ENCODE data around the gene APOB.

APOB gene

DNA sequence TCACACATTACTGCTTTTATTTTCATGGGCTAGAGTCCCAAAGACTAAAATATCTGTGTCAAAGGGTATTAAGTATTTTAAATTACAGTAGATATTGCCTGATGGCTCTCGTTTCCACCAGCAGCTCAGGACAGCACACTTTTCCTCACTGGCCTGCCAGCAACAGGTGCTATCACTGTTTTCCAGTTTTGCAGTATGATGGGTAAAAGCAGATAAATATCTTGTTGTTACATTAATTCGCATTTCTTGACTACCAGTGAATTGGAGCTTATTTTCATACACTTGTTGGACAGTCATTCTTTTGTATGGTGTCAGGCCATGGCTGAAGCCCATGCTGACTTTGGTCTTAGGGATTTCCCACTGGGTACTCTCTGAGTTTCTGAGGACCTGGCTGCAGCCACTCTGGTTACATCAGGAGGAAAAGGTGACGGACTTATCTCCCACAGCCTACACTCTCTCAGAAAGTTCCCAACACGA lies 4.8 kb downstream of the APOB start:
- no peak overlapping the region for H3K27ac ChIP-seq (ENCODE audit: insufficient read depth, low read length, poor library complexity, severe bottlenecking)
- no peaks in the 10 kb centered on the region for H3K9me3 ChIP-seq (ENCODE audit: control insufficient read depth, low read length)
- DNase-seq = no peak
- no peaks in the 10 kb centered on the region for H3K36me3 ChIP-seq (ENCODE audit: control insufficient read depth, insufficient read depth, low read length)
- H3K4me3 ChIP-seq (ENCODE audit: insufficient read depth, low read depth, low read length, poor library complexity, severe bottlenecking) = no peak overlapping the region
- H3K4me1 ChIP-seq (ENCODE audit: control insufficient read depth, insufficient read depth, low read length, poor library complexity, severe bottlenecking) = no peaks in the 10 kb centered on the region
- H3K27me3 ChIP-seq (replicated peaks; ENCODE audit: control insufficient read depth, insufficient read depth, low read length, poor library complexity, severe bottlenecking) = peaks cover 5% of the 10 kb centered on the region

DNA sequence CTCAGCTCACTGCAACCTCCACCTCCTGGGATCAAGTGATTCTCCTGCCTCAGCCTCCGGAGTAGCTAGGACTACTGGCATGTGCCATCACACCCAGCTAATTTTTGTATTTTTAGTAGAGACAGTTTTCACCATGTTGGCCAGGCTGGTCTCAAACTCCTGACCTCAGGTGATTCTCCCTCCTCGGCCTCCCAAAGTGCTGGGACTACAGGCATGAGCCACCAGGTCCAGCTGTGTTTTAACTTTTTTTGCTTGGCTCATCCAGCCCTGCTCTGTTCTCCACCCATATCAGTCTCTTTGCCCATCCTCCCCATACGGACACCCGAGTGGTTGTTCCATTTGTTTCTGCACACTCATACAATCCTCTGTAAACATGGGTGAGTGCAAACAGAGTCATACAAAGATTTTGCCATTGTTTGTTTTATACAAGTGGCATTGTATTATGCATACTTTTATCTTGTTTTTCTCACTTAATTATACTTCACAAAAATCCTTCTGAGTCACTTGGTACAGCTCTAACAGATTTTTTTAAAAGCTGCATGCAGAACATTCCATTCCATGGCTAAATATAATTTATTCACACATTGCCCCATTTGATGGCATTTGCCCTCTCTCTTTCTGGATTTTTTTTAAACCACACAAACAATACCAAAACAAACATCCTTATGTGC lies 5.3 kb downstream of the APOB start:
- no peak overlapping the region for H3K4me3 ChIP-seq (ENCODE audit: insufficient read depth, low read depth, low read length, poor library complexity, severe bottlenecking)
- H3K36me3 ChIP-seq (ENCODE audit: control insufficient read depth, insufficient read depth, low read length) = no peaks in the 10 kb centered on the region
- H3K27ac ChIP-seq (ENCODE audit: insufficient read depth, low read length, poor library complexity, severe bottlenecking) = no peak overlapping the region
- DNase-seq = no peak
- H3K4me1 ChIP-seq (ENCODE audit: control insufficient read depth, insufficient read depth, low read length, poor library complexity, severe bottlenecking) = no peaks in the 10 kb centered on the region
- peaks cover 5% of the 10 kb centered on the region for H3K27me3 ChIP-seq (replicated peaks; ENCODE audit: control insufficient read depth, insufficient read depth, low read length, poor library complexity, severe bottlenecking)
- H3K9me3 ChIP-seq (ENCODE audit: control insufficient read depth, low read length) = no peaks in the 10 kb centered on the region

DNA sequence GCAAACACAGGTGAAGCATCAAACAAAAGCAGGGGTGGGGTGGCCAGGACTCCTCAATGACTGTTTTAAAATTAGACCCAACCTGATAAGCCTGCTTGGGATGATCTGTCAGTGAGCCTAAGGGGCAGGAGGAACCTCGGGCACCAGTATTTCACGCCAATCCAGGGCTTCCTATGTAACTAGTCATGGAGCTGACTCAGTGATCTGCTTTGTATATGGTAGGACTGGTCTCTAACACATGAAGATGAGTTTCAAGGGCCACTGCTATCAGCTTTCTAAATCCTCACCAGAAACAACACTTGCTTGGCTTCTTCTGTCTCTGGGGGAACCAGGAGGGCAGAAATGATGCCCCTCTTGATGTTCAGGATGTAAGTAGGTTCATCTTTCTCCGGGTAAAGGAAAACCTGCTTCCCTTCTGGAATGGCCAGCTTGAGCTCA lies 6.2 kb downstream of the APOB start:
- no peak for DNase-seq
- Histone ChIP-seq H3K27ac (ENCODE audit: insufficient read depth, low read length, poor library complexity, severe bottlenecking) (no peak overlapping the region), H3K27me3 (replicated peaks; ENCODE audit: control insufficient read depth, insufficient read depth, low read length, poor library complexity, severe bottlenecking) (no peaks in the 10 kb centered on the region), H3K9me3 (ENCODE audit: control insufficient read depth, low read length) (no peaks in the 10 kb centered on the region), H3K4me3 (ENCODE audit: insufficient read depth, low read depth, low read length, poor library complexity, severe bottlenecking) (no peak overlapping the region), H3K4me1 (ENCODE audit: control insufficient read depth, insufficient read depth, low read length, poor library complexity, severe bottlenecking) (no peaks in the 10 kb centered on the region), H3K36me3 (ENCODE audit: control insufficient read depth, insufficient read depth, low read length) (no peaks in the 10 kb centered on the region)

DNA sequence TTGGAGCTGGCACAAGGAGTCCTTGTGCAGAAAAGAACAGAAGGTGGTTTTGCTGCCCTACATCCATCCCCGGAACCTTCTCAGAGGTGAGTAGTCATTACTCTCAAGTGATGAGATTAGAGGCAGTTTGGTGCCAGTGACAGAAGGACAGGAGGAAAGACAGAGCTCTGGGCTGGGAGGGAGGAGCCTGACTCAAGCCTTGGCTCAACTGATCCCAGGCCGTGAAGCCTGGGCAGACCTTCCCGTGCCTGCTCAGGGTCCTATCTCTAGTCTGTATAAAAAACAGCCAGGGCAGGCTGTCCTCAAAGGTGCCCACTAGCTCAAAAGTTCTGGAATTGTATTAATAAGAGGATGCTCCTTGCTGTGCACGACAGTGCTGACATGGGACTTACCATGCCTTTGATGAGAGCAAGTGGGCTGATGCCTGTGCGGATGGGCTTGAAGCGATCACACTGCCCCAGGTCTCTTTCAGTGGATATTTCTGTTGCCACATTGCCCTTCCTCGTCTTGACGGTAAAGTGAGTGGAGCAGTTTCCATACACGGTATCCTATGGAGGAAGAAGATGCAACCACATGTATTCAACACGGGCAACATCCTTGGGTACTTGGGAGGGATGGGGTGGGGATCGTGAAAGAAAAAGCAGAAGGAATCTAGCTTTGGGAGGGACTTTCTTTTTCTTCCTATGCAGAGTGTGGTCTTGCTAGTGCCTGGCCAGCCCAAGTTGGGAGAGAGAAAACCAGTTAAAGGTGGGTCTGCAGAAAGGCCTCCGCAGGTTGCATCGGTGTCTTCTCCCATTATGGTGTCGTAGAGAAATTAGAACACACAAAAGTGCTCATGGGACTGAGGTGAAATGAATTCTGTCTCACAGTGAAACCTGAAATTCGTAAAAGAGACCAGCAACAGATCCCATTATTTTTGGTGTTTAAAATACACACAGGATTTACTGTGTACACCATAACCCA lies 6.9 kb downstream of the APOB start:
- H3K9me3 ChIP-seq (ENCODE audit: control insufficient read depth, low read length) = no peaks in the 10 kb centered on the region
- no peaks in the 10 kb centered on the region for H3K4me1 ChIP-seq (ENCODE audit: control insufficient read depth, insufficient read depth, low read length, poor library complexity, severe bottlenecking)
- no peaks in the 10 kb centered on the region for H3K27me3 ChIP-seq (replicated peaks; ENCODE audit: control insufficient read depth, insufficient read depth, low read length, poor library complexity, severe bottlenecking)
- H3K27ac ChIP-seq (ENCODE audit: insufficient read depth, low read length, poor library complexity, severe bottlenecking) = no peak overlapping the region
- H3K36me3 ChIP-seq (ENCODE audit: control insufficient read depth, insufficient read depth, low read length) = no peaks in the 10 kb centered on the region
- H3K4me3 ChIP-seq (ENCODE audit: insufficient read depth, low read depth, low read length, poor library complexity, severe bottlenecking) = no peak overlapping the region
- no peak for DNase-seq

DNA sequence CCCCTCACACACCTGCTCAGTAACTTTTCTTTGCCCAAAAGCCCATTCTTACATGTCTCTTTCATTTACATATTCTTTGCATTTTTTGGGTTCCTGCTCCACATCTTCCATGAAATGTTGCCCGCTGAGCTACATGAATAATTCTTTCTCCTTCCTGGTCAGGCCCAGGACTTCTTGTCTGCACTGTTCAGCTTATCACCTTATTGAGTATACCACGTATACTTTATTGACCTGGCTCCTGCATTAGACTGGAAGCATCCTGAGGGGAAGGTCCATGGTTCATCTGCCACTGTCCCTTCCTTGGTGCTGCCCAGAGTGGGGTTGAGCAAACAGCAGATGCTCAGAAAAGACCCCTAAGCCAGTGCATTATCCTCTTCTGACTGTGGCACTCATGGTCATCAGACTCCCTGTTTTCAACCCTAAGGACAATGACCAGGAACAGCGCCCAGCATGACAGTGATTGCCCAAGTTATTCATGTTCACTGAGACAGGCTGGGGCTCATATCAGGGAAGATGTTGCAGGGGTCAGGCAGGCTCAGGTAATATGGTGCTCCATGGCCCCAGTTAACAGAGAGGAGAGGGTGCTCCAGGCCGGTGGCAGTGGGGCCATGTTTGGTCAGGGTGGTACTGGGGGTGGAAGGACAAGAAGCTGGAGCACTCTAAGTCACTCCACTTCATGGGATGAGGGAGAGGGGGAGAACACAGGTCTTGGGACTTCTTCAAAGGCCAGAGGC lies 7.7 kb downstream of the APOB start:
- H3K36me3 ChIP-seq (ENCODE audit: control insufficient read depth, insufficient read depth, low read length) = no peaks in the 10 kb centered on the region
- no peaks in the 10 kb centered on the region for H3K27me3 ChIP-seq (replicated peaks; ENCODE audit: control insufficient read depth, insufficient read depth, low read length, poor library complexity, severe bottlenecking)
- no peak for DNase-seq
- no peaks in the 10 kb centered on the region for H3K9me3 ChIP-seq (ENCODE audit: control insufficient read depth, low read length)
- H3K4me3 ChIP-seq (ENCODE audit: insufficient read depth, low read depth, low read length, poor library complexity, severe bottlenecking) = no peak overlapping the region
- no peaks in the 10 kb centered on the region for H3K4me1 ChIP-seq (ENCODE audit: control insufficient read depth, insufficient read depth, low read length, poor library complexity, severe bottlenecking)
- no peak overlapping the region for H3K27ac ChIP-seq (ENCODE audit: insufficient read depth, low read length, poor library complexity, severe bottlenecking)

DNA sequence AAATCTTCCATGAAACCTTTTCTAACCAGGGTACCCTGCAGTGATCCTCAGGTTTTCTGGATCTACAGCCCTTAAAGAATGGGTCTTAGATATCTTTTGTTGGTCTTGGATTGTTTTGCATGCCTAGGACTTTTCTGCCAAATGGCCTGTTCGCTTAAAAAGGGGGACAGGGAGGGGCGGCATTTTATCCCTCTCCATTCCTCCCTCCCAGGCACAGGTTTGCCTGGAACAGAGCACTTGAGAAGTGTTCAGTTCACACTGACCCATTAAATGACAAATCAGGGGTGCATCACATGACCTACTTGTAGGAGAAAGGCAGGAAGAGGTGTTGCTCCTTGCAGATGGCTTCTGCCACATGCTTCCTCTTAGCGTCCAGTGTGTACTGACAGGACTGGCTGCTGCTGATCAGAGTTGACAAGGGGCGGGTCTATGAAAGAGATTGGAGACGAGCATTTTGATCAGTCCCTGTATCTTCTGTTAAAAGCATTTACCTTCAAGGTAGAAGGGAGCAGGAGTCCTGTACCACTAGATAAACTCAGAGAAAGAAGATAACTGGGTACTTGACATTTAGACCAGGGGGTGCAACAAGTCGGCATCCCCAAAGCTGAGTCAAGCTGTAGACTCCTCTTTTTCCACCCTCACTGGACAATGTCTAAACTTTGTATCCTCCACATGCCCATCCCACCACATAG lies 8.4 kb downstream of the APOB start:
- H3K9me3 ChIP-seq (ENCODE audit: control insufficient read depth, low read length) = no peaks in the 10 kb centered on the region
- H3K36me3 ChIP-seq (ENCODE audit: control insufficient read depth, insufficient read depth, low read length) = no peaks in the 10 kb centered on the region
- H3K27ac ChIP-seq (ENCODE audit: insufficient read depth, low read length, poor library complexity, severe bottlenecking) = no peak overlapping the region
- H3K4me3 ChIP-seq (ENCODE audit: insufficient read depth, low read depth, low read length, poor library complexity, severe bottlenecking) = no peak overlapping the region
- no peak for DNase-seq
- H3K27me3 ChIP-seq (replicated peaks; ENCODE audit: control insufficient read depth, insufficient read depth, low read length, poor library complexity, severe bottlenecking) = no peaks in the 10 kb centered on the region
- no peaks in the 10 kb centered on the region for H3K4me1 ChIP-seq (ENCODE audit: control insufficient read depth, insufficient read depth, low read length, poor library complexity, severe bottlenecking)

DNA sequence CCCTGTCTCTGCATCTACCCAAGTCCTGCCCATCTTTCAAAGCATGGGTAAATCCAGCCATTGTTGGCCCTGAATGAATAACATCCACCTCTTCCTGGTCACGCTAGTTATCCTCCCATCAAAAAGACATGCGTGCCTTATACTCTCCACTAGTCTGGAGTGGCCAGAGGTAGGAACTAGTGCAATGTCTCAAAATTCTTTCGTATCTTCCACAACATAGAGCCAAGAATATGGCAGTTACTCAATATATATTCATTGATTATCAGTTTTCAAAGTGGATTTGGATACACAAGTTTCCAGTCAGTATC lies 8.9 kb downstream of the APOB start:
- no peak for DNase-seq
- H3K27ac ChIP-seq (ENCODE audit: insufficient read depth, low read length, poor library complexity, severe bottlenecking) = no peak overlapping the region
- H3K4me3 ChIP-seq (ENCODE audit: insufficient read depth, low read depth, low read length, poor library complexity, severe bottlenecking) = no peak overlapping the region
- H3K36me3 ChIP-seq (ENCODE audit: control insufficient read depth, insufficient read depth, low read length) = no peaks in the 10 kb centered on the region
- no peaks in the 10 kb centered on the region for H3K27me3 ChIP-seq (replicated peaks; ENCODE audit: control insufficient read depth, insufficient read depth, low read length, poor library complexity, severe bottlenecking)
- no peaks in the 10 kb centered on the region for H3K9me3 ChIP-seq (ENCODE audit: control insufficient read depth, low read length)
- no peaks in the 10 kb centered on the region for H3K4me1 ChIP-seq (ENCODE audit: control insufficient read depth, insufficient read depth, low read length, poor library complexity, severe bottlenecking)

DNA sequence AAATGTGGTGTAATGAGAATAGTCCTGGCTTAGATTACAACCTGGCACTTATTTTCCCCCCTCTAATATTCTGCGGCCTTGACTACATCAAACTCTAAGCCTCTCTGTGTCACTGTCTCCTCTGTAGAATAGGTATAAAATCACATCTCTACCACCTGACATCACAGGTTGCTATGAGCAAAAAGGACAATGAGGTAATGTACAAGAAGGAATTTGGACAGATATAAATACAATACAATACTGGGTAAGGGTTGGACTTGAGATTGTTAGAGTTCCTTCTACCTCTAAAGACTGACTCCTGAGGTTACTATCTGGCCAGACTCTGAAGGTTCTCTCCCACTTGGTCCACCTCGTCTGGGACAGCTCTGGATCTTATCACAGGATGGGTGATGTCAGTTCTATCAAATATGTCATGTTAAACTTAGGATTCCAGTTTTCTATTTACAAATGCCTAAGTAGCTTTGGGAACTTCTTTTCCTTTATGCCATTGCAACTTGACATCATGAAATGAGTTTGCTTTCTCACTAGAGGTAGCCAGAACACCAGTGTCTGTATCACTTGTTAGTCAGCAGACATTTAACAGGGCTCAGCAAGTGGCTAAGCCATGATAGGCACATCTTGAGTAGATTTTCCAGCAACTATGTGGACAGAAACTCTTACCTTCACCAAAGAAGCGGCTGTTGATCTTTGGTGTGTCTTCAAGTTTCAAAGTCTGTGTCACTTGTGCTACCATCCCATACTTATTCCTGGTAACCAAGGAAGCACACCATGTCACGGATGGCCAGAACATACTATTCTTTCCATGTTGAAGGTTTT lies 9.5 kb downstream of the APOB start:
- no peak overlapping the region for H3K27ac ChIP-seq (ENCODE audit: insufficient read depth, low read length, poor library complexity, severe bottlenecking)
- no peaks in the 10 kb centered on the region for H3K36me3 ChIP-seq (ENCODE audit: control insufficient read depth, insufficient read depth, low read length)
- H3K9me3 ChIP-seq (ENCODE audit: control insufficient read depth, low read length) = no peaks in the 10 kb centered on the region
- no peak for DNase-seq
- H3K4me1 ChIP-seq (ENCODE audit: control insufficient read depth, insufficient read depth, low read length, poor library complexity, severe bottlenecking) = no peaks in the 10 kb centered on the region
- H3K4me3 ChIP-seq (ENCODE audit: insufficient read depth, low read depth, low read length, poor library complexity, severe bottlenecking) = no peak overlapping the region
- H3K27me3 ChIP-seq (replicated peaks; ENCODE audit: control insufficient read depth, insufficient read depth, low read length, poor library complexity, severe bottlenecking) = no peaks in the 10 kb centered on the region

Measured in effector memory CD4-positive, alpha-beta T cell (primary cell).